DND-41 (cell line): ENCODE results near the gene RNF220.

Experiments
- CTCF ChIP-seq: IDR thresholded peaks from 2 replicates; pipeline ENCODE4 v1.5.1; 2012; ENCODE audit warnings: borderline replicate concordance, low read length, moderate library complexity, mild to moderate bottlenecking; ENCODE audit not compliant: poor library complexity, severe bottlenecking; ENCODE audit errors: extremely low read depth
- EZH2 ChIP-seq: IDR thresholded peaks from 3 replicates; pipeline ENCODE4 v1.6.1; 2012; ENCODE audit warnings: borderline replicate concordance, low read depth, mild to moderate bottlenecking, moderate library complexity, low read length, inconsistent platforms; ENCODE audit not compliant: severe bottlenecking

GRCh38 chr1:44424747-44425146, 19.7 kb downstream of the RNF220 start:
- TF ChIP-seq CTCF (no peak), EZH2 (no peak)
